Suppressor macrophage treated with lipopolysaccharide for 1 hour (primary cell): ENCODE data around the gene UGT1A4.
"Not testable (repeated sequence)": the region's sequence is repeated elsewhere in the genome, so short reads cannot be mapped to it uniquely, and the experiment has no call there.

Experiments
- DNase-seq, 3 donors: peaks; one replicate each; pipeline ENCODE4 v3.0.0-alpha.2; 2020 to 2022

UGT1A4 gene

DNA sequence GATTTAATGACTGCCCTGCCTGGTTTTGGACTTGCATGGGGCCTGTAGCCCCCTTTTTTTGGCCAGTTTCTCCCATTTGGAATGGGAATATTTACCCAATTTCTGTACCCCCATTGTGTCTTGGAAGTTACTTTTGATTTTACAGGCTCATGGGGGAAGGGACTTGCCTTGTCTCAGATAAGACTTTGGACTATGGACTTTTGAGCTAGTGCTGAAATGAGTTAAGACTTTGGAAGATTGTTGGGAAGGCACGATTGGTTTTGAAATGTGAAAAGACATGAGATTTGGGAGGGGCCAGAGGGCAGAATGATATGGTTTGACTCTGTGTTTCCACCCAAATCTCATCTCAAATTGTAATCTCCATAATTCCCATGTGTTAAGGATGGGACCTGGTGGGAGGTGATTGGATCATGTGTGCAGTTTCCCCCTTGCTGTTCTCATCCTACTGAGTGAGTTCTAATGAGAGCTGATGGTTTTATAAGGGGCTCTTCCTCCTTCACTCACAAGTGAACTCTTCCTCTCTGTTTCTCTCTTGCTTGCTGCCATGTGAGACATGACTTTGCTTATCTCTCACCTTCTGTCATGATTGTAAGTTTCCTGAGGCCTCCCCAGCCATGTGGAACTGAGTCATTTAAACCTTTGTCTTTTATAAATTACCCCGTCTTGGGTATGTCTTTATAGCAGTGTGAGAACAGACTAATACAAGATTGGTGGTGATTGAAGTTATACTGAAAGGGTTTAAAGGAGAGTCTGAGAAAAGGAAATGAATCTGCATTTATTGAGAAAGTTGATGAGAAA is 32.9 kb downstream of the UGT1A4 start:
- not testable (repeated sequence) for DNase-seq

DNA sequence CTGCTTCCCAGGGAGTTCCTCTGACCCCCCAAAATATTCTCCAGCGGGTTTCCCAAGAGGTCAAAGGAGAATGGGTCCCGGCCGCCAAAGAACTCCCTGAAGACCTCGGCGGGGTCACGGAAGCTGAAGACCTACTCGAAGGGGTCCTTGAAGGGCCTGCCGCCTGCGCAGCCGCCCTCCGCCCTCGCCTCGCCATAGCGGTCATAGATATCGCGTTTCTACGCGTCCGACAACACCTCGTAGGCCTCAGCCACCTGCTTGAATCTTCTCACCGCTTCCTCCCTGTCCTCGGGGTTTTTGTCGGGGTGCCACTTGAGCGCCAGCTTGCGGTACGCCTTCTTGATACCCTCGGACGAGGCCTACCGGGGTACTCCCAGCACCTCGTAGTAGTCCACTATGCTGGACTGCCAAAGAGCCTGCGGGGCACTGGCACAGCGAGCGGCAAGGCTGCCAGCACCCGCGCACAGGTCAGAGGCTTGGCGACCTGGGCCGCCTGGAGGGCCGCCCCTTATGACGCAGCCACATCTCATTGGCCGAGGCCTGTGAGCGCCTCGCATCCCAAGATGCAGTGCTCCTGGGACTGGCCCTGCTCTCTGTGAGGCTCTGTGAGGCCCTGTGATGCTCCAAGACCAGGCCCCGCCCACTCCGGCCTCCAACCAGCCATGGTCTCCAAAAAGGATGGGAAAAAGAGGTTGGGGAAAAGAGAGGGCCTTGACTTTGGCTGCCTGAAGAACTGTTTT is 36.5 kb downstream of the UGT1A4 start:
- no peak for DNase-seq

DNA sequence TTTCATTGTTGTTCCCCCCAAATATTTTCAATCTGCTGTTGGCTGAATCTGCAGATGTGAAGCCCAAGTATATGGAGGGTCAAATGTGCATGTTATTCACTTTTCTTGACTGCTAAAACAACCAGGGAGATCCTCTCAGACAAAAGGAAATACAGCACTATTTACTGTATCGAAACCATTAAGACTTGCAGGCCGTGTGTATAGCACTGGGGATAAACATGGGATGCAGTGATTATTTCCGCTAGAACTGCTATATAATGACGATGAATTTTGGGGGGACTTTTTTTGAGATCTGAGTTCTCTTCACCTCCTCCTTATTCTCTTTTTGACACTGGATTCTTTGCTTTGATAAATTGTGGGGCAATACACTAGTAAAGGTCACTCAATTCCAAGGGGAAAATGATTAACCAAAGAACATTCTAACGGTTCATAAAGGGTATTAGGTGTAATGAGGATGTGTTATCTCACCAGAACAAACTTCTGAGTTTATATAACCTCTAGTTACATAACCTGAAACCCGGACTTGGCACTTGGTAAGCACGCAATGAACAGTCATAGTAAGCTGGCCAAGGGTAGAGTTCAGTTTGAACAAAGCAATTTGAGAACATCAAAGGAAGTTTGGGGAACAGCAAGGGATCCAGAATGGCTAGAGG is 38.0 kb downstream of the UGT1A4 start:
- DNase-seq: no peak

DNA sequence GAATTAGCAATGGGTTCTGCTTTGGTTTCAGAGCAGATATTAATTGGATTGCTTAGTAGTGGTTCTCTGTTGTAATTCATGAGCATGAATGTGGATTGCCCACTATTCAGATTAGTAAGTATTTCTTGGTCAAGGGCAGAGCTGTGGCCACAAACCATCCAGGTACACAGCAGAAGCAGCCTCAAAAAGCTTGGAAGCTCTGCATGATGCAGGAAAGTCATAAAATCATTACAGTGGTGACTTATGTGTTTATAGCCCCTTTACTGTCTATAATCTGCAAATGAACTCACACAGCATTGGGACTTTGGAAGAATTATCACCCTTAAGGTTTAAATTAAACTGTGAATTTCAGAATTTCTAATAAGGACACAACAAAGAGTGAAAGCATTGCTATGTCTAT is 39.6 kb downstream of the UGT1A4 start:
- no peak for DNase-seq

GRCh38 chr2:233758849-233759248 is 40.3 kb downstream of the UGT1A4 start:
- no peak for DNase-seq

DNA sequence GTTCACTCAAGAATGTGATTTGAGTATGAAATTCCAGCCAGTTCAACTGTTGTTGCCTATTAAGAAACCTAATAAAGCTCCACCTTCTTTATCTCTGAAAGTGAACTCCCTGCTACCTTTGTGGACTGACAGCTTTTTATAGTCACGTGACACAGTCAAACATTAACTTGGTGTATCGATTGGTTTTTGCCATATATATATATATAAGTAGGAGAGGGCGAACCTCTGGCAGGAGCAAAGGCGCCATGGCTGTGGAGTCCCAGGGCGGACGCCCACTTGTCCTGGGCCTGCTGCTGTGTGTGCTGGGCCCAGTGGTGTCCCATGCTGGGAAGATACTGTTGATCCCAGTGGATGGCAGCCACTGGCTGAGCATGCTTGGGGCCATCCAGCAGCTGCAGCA is 41.5 kb downstream of the UGT1A4 start, which contains the start of gene UGT1A1:
Gene UGT1A1 (plus strand): TSS at position 228 of the 400 bp plus-strand sequence. CDS start 18 bp downstream, at position 246.
- no peak for DNase-seq

GRCh38 chr2:233761040-233761769 is 42.7 kb downstream of the UGT1A4 start:
- no peak for DNase-seq

- DNase-seq: peak in 2 of 3 donors; percentile 17 to 22
Observed at GRCh38 chr2:233764264-233764663, 45.7 kb downstream of the UGT1A4 start.

DNA sequence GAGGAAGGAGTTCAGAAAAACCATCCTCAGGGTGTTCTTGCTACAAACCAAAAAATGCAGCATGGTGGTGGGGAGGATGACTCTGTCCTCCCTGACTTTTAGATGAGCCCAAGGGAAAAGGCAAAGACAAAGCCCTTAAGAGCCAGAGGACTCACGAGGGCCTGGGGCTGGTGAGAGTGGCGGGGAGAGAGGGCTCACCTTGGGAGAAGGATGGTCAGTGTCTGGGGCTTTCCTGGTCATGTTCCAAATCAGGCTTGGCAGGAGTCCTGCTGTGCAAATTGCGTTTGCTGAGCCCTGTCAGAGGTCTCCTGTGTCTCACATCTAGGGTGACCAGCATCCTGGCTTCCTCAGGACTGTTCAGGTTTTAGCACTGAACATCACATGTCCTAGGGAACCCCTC is 46.2 kb downstream of the UGT1A4 start:
- no peak for DNase-seq

- no peak for DNase-seq
Observed at GRCh38 chr2:233766416-233766815, 47.9 kb downstream of the UGT1A4 start.

DNA sequence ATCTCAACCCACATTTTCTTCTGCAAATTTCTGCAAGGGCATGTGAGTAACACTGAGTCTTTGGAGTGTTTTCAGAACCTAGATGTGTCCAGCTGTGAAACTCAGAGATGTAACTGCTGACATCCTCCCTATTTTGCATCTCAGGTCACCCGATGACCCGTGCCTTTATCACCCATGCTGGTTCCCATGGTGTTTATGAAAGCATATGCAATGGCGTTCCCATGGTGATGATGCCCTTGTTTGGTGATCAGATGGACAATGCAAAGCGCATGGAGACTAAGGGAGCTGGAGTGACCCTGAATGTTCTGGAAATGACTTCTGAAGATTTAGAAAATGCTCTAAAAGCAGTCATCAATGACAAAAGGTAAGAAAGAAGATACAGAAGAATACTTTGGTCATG is 49.5 kb downstream of the UGT1A4 start:
- no peak for DNase-seq

- no peak for DNase-seq
Observed at GRCh38 chr2:233769260-233769659, 50.7 kb downstream of the UGT1A4 start.

DNA sequence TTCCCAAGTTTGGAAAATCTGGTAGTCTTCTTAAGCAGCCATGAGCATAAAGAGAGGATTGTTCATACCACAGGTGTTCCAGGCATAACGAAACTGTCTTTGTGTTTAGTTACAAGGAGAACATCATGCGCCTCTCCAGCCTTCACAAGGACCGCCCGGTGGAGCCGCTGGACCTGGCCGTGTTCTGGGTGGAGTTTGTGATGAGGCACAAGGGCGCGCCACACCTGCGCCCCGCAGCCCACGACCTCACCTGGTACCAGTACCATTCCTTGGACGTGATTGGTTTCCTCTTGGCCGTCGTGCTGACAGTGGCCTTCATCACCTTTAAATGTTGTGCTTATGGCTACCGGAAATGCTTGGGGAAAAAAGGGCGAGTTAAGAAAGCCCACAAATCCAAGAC is 53.6 kb downstream of the UGT1A4 start:
- DNase-seq: no peak

- DNase-seq: no peak
Observed at GRCh38 chr2:233772583-233772982, 54.0 kb downstream of the UGT1A4 start.

- DNase-seq: no peak
Observed at GRCh38 chr2:233773854-233774253, 55.3 kb downstream of the UGT1A4 start.

DNA sequence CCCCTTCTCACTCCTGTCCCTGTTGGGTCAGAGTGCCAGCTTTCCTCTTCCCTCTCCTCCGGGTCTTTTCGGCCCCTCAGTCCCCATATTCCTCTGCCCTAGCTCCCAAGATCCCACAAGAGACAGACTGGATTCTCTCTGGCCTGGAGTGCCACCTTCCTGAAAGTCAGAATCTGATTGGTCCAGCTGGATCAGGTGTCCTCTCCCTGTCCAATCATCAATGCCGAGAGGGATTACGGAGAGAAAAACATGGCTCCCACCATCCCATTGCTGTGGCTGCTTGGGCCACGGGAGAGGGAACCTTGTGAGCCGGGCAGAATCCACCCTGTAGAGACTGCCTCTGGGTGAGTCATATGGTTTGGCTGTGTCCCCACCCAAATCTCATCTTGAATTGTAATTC is 56.9 kb downstream of the UGT1A4 start:
- no peak for DNase-seq

- DNase-seq: no peak
Observed at GRCh38 chr2:233778030-233778429, 59.5 kb downstream of the UGT1A4 start, which contains the start of gene MROH2A. TSS of gene MROH2A (plus strand) at chr2:233778330. CDS start at chr2:233779359, 1,029 bp downstream.

- DNase-seq: no peak
Observed at GRCh38 chr2:233779722-233780121, 61.2 kb downstream of the UGT1A4 start.

DNA sequence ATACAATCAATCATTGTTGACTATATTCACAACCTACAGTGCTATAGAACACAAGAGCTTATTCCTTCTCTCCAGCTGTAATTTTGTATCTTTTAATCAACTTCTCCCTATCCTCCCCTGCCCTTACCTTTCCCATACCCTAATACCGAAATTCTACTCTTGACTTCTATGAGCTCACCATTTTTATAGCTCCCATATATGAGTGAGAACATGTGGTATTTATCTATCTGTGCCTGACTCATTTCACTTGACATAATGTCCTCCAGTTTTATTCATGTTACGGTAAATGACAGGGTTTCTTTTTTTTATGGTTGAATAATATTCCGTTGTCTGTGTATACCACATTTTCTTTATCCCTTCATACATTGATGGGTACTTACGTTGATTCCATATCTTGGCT is 62.2 kb downstream of the UGT1A4 start:
- no peak for DNase-seq

DNA sequence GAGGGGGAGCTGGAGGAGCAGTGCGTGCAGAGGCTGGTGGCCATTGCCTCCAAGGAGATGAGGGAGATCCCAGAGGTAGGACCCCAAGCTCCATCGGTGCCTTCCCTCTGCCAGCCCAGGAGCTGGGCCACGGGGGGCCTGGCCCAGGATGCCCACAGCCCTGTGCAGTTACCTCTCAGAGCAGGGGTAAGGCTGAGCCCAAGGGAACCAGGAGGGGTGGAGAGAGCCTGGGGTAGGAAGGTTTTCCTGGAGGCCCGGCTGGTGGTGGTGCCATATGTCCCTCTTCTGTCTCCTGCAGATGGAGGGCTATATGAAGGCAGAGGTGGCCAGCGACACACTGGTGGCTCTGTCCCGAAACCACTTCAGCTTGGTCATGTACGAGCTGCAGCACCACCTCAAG is 71.0 kb downstream of the UGT1A4 start:
- DNase-seq: no peak

GRCh38 chr2:233791151-233791882 is 72.8 kb downstream of the UGT1A4 start:
- DNase-seq: no peak

- no peak for DNase-seq
Observed at GRCh38 chr2:233791883-233792329, 73.4 kb downstream of the UGT1A4 start.
